Fibroblast of the aortic adventitia (primary cell): ENCODE results near the gene TXNDC12. TPM values are rescaled to one million over a fixed set of nuclear protein-coding genes. Genes with fewer than 3 reads are reported as not detected.
"Not testable (repeated sequence)": the region's sequence is repeated elsewhere in the genome, so short reads cannot be mapped to it uniquely, and the experiment has no call there.

Source experiments
- DNase-seq: peaks from one replicate; pipeline ENCODE4 v3.0.0-alpha.2; 2010; ENCODE audit warnings: low read depth
- H3K4me3 ChIP-seq: 2 replicates; pipeline ENCODE4 v1.5.1; 2011; ENCODE audit warnings: low read depth, mild to moderate bottlenecking, control low read depth, low read length, moderate library complexity
- total RNA-seq: library from RNA; depleted of rRNA; stranded (reverse); fragments of >200 nt; gene quantifications from 2 replicates; pipeline ENCODE4 v1.2.3, GENCODE V29; 2012; ENCODE audit warnings: low replicate concordance
- TF ChIP-seq, protein P1 (sequence below): IDR thresholded peaks from 2 replicates; pipeline ENCODE4 v1.5.1; 2011; ENCODE audit warnings: mild to moderate bottlenecking, low read length, control low read depth, inconsistent platforms; ENCODE audit not compliant: insufficient read depth

Gene TXNDC12
- total RNA-seq, 1 donor = 58.8 TPM

DNA sequence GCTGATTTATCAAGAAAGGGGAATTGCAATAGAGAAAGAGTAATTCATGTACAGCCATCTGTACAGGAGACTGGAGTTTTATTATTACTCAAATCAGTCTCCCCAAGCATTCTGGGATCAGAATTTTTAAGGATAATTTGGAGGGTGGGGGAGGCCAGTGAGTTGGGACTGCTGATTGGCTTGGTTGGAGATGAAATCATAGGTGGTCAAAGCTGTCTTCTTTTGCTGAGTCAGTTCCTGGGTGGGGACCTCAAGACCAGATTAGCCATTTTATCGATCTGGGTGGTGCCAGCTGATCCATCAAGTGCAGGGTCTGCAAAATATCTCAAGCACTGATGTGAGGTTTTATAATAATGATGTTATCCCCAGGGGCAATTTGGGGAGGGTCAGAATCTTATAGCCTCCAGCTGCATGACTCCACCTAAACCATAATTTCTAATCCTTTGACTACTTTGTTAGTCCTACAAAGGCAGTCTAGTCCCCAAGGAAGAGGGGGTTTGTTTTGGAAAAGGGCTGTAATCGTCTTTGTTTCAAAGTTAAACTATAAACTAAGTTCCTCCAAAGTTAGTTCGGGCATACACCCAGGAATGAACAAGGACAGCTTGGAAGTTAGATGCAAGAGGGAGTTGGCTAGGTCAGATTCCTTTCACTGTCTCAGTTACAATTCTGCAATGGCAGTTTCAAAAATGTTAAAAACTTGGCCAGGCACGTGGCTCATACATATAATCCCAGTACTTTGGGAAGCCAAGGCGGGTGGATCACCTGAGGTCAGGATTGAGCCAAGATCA is 47.6 kb downstream of the TXNDC12 start:
- peak; percentile 78 for DNase-seq
- H3K4me3 ChIP-seq = no peak overlapping the region

DNA sequence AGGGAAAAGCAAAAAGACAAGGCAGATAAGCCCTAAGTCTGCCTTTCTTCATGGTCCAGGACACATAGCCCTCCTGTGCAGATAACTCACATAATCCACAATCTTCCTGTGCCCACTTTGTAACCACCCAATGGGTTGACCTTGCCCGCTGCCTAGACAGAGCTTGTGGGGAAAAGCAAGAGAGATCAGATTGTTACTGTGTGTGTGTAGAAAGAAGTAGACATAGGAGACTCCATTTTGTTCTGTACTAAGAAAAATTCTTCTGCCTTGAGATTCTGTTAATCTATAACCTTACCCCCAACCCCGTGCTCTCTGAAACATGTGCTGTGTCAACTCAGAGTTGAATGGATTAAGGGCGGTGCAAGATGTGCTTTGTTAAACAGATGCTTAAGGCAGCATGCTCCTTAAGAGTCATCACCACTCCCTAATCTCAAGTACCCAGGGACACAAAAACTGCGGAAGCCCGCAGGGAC is 48.9 kb downstream of the TXNDC12 start:
- not testable (repeated sequence) for DNase-seq, H3K4me3 ChIP-seq

More for the DNA sequence above, 47.6 kb downstream of the TXNDC12 start:
- TF ChIP-seq, protein P1, sequence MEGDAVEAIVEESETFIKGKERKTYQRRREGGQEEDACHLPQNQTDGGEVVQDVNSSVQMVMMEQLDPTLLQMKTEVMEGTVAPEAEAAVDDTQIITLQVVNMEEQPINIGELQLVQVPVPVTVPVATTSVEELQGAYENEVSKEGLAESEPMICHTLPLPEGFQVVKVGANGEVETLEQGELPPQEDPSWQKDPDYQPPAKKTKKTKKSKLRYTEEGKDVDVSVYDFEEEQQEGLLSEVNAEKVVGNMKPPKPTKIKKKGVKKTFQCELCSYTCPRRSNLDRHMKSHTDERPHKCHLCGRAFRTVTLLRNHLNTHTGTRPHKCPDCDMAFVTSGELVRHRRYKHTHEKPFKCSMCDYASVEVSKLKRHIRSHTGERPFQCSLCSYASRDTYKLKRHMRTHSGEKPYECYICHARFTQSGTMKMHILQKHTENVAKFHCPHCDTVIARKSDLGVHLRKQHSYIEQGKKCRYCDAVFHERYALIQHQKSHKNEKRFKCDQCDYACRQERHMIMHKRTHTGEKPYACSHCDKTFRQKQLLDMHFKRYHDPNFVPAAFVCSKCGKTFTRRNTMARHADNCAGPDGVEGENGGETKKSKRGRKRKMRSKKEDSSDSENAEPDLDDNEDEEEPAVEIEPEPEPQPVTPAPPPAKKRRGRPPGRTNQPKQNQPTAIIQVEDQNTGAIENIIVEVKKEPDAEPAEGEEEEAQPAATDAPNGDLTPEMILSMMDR = no peak

DNA sequence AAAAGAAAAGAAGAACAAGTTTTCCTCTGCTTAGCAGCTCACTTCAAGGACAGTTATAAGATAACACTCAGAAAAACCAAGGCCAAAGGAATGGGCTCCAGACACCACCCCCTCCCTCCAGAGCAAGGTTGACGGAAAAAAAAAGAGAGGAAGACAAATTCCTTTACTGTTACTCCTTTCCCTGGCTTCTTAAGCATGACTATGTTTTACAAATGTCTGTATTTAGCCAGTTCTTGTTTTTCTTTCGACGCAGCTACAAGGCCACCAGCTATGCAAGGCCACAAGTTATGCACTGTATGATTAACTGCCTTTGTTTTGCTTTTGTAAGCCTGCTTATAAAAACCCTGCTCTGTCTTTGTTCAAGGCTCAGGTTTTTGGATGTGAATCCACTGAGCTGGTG is 49.4 kb downstream of the TXNDC12 start:
- DNase-seq = peak; percentile 83

DNA sequence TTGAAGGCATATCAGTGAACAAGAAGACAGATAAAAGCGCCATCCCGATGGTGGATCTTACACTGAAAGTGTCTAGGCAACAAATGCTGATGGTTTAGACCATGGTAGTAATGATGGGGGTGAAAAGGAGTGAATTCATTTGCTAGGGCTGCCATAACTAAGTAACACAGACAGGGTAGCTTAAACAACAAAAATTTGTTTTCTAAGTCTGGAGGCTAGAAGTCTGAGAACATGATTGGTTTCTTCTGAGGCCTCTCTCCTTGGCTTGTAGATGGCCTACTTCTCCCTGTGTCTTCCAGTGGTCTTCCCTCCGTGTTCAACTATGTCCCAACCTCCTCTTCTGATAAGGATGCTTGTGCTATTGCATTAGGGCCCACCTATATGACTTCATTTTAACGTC is 51.1 kb downstream of the TXNDC12 start:
- TF ChIP-seq, protein P1 = no peak
- H3K4me3 ChIP-seq = no peak overlapping the region
- no peak for DNase-seq

More for the DNA sequence above, 49.4 kb downstream of the TXNDC12 start:
- H3K4me3 ChIP-seq = not testable (repeated sequence)

DNA sequence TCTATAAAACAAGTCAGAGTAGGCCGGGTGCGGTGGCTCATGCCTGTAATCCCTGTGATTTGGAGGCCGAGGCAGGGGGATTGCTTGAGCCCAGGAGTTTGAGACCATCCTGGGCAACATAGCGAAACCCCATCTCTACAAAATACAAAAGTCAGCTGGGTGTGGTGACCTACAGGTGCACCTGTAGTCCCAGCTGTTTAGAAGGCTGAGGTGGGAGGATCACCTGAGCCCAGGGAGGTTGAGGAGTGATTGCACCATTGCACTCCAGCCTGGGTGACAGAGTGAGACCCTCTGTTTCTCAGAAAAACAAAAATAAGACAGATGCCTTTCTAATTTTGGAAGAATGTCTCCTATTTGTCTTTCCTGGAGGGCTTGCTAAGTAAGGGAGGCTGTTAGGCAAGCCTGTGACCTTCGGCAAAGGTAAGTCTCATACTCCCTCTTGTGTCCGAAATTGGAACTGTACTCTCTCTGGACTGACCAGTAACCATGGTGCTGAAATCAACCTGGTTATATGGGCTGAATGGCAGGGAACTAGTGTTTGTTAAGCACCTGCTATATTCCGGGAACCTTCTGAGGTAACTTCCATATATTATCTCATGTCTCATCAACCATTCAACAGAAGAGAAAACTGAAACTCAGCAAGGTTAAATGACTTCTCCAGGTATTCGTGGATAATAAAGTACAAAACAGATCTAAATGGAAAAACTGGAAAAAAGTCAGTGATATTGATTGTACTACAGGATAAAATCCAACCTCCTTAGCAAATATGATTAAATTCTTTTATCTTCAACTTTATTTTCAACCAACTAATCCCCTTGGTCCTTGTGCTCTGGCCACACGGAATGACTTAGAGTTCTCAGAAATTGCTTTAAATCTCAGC is 52.7 kb downstream of the TXNDC12 start:
- peak; percentile 96 for DNase-seq
- TF ChIP-seq, protein P1 = peak; percentile 97
- no peak overlapping the region for H3K4me3 ChIP-seq

DNA sequence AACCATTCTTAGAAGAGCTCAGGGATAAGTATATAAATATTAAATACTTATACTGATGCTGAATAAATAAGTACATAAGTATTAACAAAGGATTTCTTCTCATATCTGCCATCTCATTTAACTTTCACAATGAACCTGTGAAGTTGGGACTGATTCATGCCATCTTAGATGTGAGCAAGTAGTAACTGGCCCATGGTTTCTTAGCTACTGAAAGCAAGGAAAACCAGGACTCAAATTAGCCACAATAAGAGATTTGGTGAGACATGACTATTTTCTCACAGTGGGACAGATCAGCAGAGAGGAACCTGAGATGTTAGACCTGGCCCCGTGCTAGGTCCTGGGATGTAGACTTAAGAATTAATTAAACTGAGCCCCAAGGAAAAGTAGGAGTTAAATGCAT is 56.3 kb downstream of the TXNDC12 start:
- TF ChIP-seq, protein P1 = no peak
- no peak for DNase-seq
- no peak overlapping the region for H3K4me3 ChIP-seq

DNA sequence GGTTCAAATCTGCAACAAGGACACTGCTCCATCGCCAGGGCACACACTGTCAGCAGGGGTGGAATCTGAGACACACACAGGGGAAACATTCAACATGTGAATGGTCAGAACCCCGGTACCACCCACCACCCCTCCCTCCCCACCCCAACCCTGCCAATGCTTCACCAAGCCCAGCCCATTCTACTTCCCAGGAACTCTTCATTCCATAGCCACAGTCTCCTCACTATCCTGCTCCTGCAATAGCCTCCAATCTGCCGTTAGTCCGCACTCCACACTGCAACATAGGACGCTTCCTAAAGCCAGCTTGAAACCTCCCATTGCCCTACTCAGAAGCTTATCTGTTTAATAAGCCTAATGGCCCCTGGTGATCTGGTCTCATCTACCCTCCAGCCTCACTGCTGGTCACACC is 57.0 kb downstream of the TXNDC12 start:
- no peak for DNase-seq
- TF ChIP-seq, protein P1 = no peak
- H3K4me3 ChIP-seq = no peak overlapping the region
